ENCODE results near the gene LRRTM4. TPM values are rescaled to one million over a fixed set of nuclear protein-coding genes. Genes with fewer than 3 reads are reported as not detected.
"Not testable (repeated sequence)": the region's sequence is repeated elsewhere in the genome, so short reads cannot be mapped to it uniquely, and the experiment has no call there.

The LRRTM4 gene
- total RNA-seq, 2 donors from 2014 or later: not detected

- no peaks in the 10 kb centered on the region for H3K9me3 ChIP-seq (ENCODE audit: control insufficient read depth, low read length, poor library complexity, severe bottlenecking)
- H3K4me1 Mint-ChIP-seq: no peaks in the 10 kb centered on the region
- no peak overlapping the region for H3K4me3 Mint-ChIP-seq
- H3K36me3 Mint-ChIP-seq (ENCODE audit: low read depth): no peaks in the 10 kb centered on the region
- H3K27me3 Mint-ChIP-seq: no peaks in the 10 kb centered on the region
- ATAC-seq (no peak), DNase-seq (no peak)
- H3K27ac Mint-ChIP-seq: no peak overlapping the region
These were observed 728.4 kb downstream of the LRRTM4 start for GRCh38 chr2:76793647-76794334.

DNA sequence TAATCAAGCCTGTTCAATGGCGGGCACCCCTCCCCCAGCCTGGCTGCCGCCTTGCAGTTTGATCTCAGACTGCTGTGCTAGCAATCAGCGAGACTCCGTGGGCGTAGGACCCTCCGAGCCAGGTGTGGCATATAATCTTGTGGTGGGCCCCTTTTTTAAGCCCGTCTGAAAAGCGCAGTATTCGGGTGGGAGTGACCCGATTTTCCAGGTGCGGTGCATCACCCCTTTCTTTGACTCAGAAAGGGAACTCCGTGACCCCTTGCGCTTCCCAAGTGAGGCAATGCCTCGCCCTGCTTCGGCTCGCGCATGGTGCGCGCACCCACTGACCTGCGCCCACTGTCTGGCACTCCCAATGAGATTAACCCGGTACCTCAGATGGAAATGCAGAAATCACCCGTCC is 740.9 kb downstream of the LRRTM4 start:
- H3K36me3 Mint-ChIP-seq (ENCODE audit: low read depth); ATAC-seq; H3K27me3 Mint-ChIP-seq; H3K9me3 ChIP-seq (ENCODE audit: control insufficient read depth, low read length, poor library complexity, severe bottlenecking); H3K4me3 Mint-ChIP-seq; H3K27ac Mint-ChIP-seq; H3K4me1 Mint-ChIP-seq; DNase-seq: not testable (repeated sequence)

GRCh38 chr2:76763276-76763675 is 758.9 kb downstream of the LRRTM4 start:
- Mint-ChIP-seq H3K4me3 (no peak overlapping the region), H3K27me3 (no peaks in the 10 kb centered on the region), H3K27ac (no peak overlapping the region), H3K4me1 (no peaks in the 10 kb centered on the region), H3K36me3 (ENCODE audit: low read depth) (no peaks in the 10 kb centered on the region)
- H3K9me3 ChIP-seq (ENCODE audit: control insufficient read depth, low read length, poor library complexity, severe bottlenecking): peaks cover 5% of the 10 kb centered on the region
- DNase-seq (no peak), ATAC-seq (no peak)

DNA sequence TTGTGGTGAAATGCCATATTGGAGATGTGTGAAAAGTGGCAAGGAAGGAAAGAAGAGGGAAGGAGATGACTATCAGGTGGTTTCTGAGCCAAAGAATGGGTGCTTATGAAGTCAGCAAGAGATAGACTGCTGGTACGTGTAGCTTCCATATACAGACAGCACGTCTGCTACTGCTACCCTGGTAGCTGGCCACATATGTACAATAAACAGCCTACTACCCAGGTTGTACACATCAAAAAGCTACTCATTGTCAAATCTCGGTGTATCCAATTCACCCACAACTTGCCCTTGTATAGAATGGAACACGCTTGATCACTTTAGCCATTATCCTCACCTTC is 761.8 kb downstream of the LRRTM4 start:
- Mint-ChIP-seq H3K27me3 (no peaks in the 10 kb centered on the region), H3K4me1 (no peaks in the 10 kb centered on the region), H3K36me3 (ENCODE audit: low read depth) (no peaks in the 10 kb centered on the region), H3K4me3 (no peak overlapping the region), H3K27ac (no peak overlapping the region)
- no peak for ATAC-seq
- peaks cover 4% of the 10 kb centered on the region for H3K9me3 ChIP-seq (ENCODE audit: control insufficient read depth, low read length, poor library complexity, severe bottlenecking)
- no peak for DNase-seq

- no peaks in the 10 kb centered on the region for H3K27me3 Mint-ChIP-seq
- H3K27ac Mint-ChIP-seq: no peak overlapping the region
These were observed 762.4 kb downstream of the LRRTM4 start for GRCh38 chr2:76759634-76760366.

DNA sequence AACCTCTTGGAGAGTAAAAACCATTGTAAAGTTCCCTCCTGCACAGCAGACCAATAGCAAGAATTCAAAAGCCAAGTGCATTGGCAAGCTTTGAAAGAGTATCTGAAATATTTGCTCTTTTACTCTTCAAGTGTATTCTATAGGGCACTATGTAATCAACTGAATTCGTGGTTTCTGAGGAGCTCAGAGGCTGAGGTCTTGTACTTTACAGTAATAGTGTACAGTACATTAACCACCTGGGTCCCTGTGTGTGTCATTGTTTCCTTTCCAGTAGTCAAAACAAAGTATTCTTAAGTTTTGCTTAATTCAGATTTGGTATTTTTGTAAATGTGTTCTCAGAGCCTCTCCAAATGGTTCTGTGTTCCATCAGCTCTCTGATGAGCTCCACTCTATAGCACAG is 769.7 kb downstream of the LRRTM4 start:
- no peaks in the 10 kb centered on the region for H3K27me3 Mint-ChIP-seq
- ATAC-seq: no peak

More at GRCh38 chr2:76759634-76760366, 762.4 kb downstream of the LRRTM4 start:
- DNase-seq: no peak
- H3K4me3 Mint-ChIP-seq: no peak overlapping the region
- H3K9me3 ChIP-seq (ENCODE audit: control insufficient read depth, low read length, poor library complexity, severe bottlenecking): no peaks in the 10 kb centered on the region
- H3K36me3 Mint-ChIP-seq (ENCODE audit: low read depth): no peaks in the 10 kb centered on the region
- H3K4me1 Mint-ChIP-seq: no peaks in the 10 kb centered on the region
- ATAC-seq: no peak

GRCh38 chr2:76749858-76750257 is 772.3 kb downstream of the LRRTM4 start:
- Mint-ChIP-seq H3K27ac (no peak overlapping the region), H3K4me1 (no peaks in the 10 kb centered on the region), H3K4me3 (no peak overlapping the region), H3K36me3 (ENCODE audit: low read depth) (no peaks in the 10 kb centered on the region), H3K27me3 (no peaks in the 10 kb centered on the region)
- ATAC-seq: no peak
- no peak for DNase-seq
- no peaks in the 10 kb centered on the region for H3K9me3 ChIP-seq (ENCODE audit: control insufficient read depth, low read length, poor library complexity, severe bottlenecking)

More for the DNA sequence above, 769.7 kb downstream of the LRRTM4 start:
- no peaks in the 10 kb centered on the region for H3K9me3 ChIP-seq (ENCODE audit: control insufficient read depth, low read length, poor library complexity, severe bottlenecking)
- Mint-ChIP-seq H3K27ac (no peak overlapping the region), H3K36me3 (ENCODE audit: low read depth) (no peaks in the 10 kb centered on the region), H3K4me3 (no peak overlapping the region), H3K4me1 (no peaks in the 10 kb centered on the region)
- DNase-seq: no peak

DNA sequence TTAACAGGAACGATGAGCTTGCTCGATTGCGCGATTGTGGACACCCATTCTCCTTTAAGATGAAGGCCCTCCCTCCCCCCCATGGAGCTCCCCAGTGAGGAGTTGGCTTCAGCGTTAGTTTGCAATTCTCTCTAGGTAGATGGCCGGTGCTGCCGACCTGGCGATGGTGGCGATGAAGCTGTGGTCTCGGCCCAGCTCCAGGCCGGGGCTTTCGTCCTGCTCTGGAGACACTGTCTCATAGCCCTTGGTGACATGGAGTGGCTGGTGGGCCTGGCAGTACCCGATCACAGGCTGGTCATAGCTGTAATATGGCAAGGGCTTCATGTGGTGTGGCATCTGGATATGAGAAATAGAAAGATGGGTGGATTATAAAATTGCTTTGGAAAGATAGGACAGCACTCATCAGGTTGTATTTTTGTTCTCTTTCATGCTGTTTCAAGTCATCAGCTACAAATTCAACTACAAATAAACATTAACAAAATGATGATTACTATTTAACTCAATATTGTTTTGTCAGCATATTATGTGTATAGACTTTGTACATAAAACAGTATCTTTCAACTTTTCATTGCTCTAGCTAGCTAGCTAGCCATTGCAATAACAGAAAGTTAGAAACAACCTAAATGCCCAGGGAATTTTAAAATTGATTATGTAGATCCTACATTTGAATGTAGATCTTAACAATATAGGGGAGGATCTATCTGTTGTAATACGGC is 773.4 kb downstream of the LRRTM4 start:
- H3K27ac Mint-ChIP-seq: no peak overlapping the region
- ATAC-seq (no peak), DNase-seq (no peak)
- H3K9me3 ChIP-seq (ENCODE audit: control insufficient read depth, low read length, poor library complexity, severe bottlenecking): no peaks in the 10 kb centered on the region
- no peak overlapping the region for H3K4me3 Mint-ChIP-seq
- no peaks in the 10 kb centered on the region for H3K4me1 Mint-ChIP-seq
- H3K36me3 Mint-ChIP-seq (ENCODE audit: low read depth): no peaks in the 10 kb centered on the region
- H3K27me3 Mint-ChIP-seq: no peaks in the 10 kb centered on the region

DNA sequence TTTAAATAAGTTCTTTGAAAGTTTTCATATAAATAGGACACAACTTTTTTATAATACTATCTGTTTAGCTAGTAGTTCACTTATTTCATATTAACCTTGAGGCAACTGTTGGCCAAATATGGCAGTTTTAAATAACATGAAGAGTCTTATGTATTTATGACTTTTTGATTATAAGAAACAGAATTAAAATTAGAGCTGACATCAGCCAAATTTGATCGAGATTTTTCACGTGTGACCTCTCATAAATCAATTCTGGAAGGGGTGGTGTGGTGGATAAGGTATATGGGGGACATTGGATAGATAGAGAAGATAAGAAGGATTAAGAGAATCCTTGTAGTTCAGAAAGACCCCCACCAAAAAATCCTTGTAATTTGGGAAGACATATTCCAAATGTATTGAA is 776.6 kb downstream of the LRRTM4 start:
- Mint-ChIP-seq H3K36me3 (ENCODE audit: low read depth) (no peaks in the 10 kb centered on the region), H3K4me1 (no peaks in the 10 kb centered on the region), H3K27ac (no peak overlapping the region), H3K4me3 (no peak overlapping the region), H3K27me3 (no peaks in the 10 kb centered on the region)
- H3K9me3 ChIP-seq (ENCODE audit: control insufficient read depth, low read length, poor library complexity, severe bottlenecking): no peaks in the 10 kb centered on the region
- DNase-seq: no peak
- no peak for ATAC-seq

GRCh38 chr2:76737607-76738006 is 784.6 kb downstream of the LRRTM4 start:
- ATAC-seq (no peak), DNase-seq (no peak)
- no peaks in the 10 kb centered on the region for H3K36me3 Mint-ChIP-seq (ENCODE audit: low read depth)
- no peaks in the 10 kb centered on the region for H3K4me1 Mint-ChIP-seq
- no peak overlapping the region for H3K4me3 Mint-ChIP-seq
- H3K27me3 Mint-ChIP-seq: no peaks in the 10 kb centered on the region
- peaks cover 2% of the 10 kb centered on the region for H3K9me3 ChIP-seq (ENCODE audit: control insufficient read depth, low read length, poor library complexity, severe bottlenecking)
- H3K27ac Mint-ChIP-seq: no peak overlapping the region

- no peaks in the 10 kb centered on the region for H3K4me1 Mint-ChIP-seq
- no peaks in the 10 kb centered on the region for H3K27me3 Mint-ChIP-seq
- H3K9me3 ChIP-seq (ENCODE audit: control insufficient read depth, low read length, poor library complexity, severe bottlenecking): peaks cover 4% of the 10 kb centered on the region
- no peak overlapping the region for H3K4me3 Mint-ChIP-seq
- no peak for ATAC-seq
- no peak overlapping the region for H3K27ac Mint-ChIP-seq
- DNase-seq: no peak
- no peaks in the 10 kb centered on the region for H3K36me3 Mint-ChIP-seq (ENCODE audit: low read depth)
These were observed 788.4 kb downstream of the LRRTM4 start for GRCh38 chr2:76733736-76734135.

- Mint-ChIP-seq H3K36me3 (ENCODE audit: low read depth) (no peaks in the 10 kb centered on the region), H3K27ac (no peak overlapping the region)
- ATAC-seq: no peak
These were observed 791.0 kb downstream of the LRRTM4 start for GRCh38 chr2:76731157-76731556.

GRCh38 chr2:76730021-76730420 is 792.2 kb downstream of the LRRTM4 start:
- Mint-ChIP-seq H3K4me1 (no peaks in the 10 kb centered on the region), H3K27me3 (no peaks in the 10 kb centered on the region), H3K27ac (no peak overlapping the region), H3K4me3 (no peak overlapping the region), H3K36me3 (ENCODE audit: low read depth) (no peaks in the 10 kb centered on the region)
- ATAC-seq: no peak
- DNase-seq: no peak
- H3K9me3 ChIP-seq (ENCODE audit: control insufficient read depth, low read length, poor library complexity, severe bottlenecking): peaks cover 4% of the 10 kb centered on the region

More at GRCh38 chr2:76731157-76731556, 791.0 kb downstream of the LRRTM4 start:
- Mint-ChIP-seq H3K27me3 (no peaks in the 10 kb centered on the region), H3K4me1 (no peaks in the 10 kb centered on the region), H3K4me3 (no peak overlapping the region)
- DNase-seq: no peak
- H3K9me3 ChIP-seq (ENCODE audit: control insufficient read depth, low read length, poor library complexity, severe bottlenecking): peaks cover 4% of the 10 kb centered on the region

All from T-helper 17 cell (primary cell).